Thyroid gland (tissue), 4 donors: ENCODE data around the gene ECEL1. TPM values are rescaled to one million over a fixed set of nuclear protein-coding genes. Genes with fewer than 3 reads are reported as not detected.

Experiments
- DNase-seq, 2 donors: peaks; one replicate each; pipeline ENCODE4 v3.0.0-alpha.2; 2019
- H3K27ac ChIP-seq, 3 donors: fragments of 200-600 bp; sonication (generic); 1 replicate in 2 of 3; 2 replicates in 1 of 3; pipeline ENCODE4 v1.5.1; 2016 to 2019; ENCODE audit warnings: mild to moderate bottlenecking in 1 of 3, moderate library complexity in 1 of 3
- H3K27me3 ChIP-seq: fragments of 200-600 bp; sonication (generic); one replicate; pipeline ENCODE4 v1.5.1; 2019
- H3K36me3 ChIP-seq, 2 donors: fragments of 200-600 bp; sonication (generic); one replicate each; pipeline ENCODE4 v1.5.1; 2016 to 2019
- H3K4me1 ChIP-seq, 2 donors: fragments of 200-600 bp; sonication (generic); one replicate each; pipeline ENCODE4 v1.5.1; 2017 to 2019
- H3K4me3 ChIP-seq, 3 donors: fragments of 200-600 bp; sonication (generic); replicated peaks in 1 of 3; 1 replicate in 2 of 3; 2 replicates in 1 of 3; pipeline ENCODE4 v1.5.1; 2016; ENCODE audit warnings: mild to moderate bottlenecking in 1 of 3
- H3K9me3 ChIP-seq: fragments of 200-600 bp; sonication (generic); one replicate; pipeline ENCODE4 v1.5.1; 2017
- CTCF ChIP-seq, 6 experiments: fragments of 200-600 bp in 3 of 6; fragments of 450-650 bp in 3 of 6; sonication (generic) in 3 of 6; IDR thresholded peaks; one replicate each; pipeline ENCODE4 v1.5.1; 2016 to 2019; ENCODE audit warnings: antibody characterized with exemption in 6 of 6, mild to moderate bottlenecking in 2 of 6, inconsistent platforms in 1 of 6, moderate library complexity in 1 of 6
- POLR2A ChIP-seq, 2 donors: fragments of 450-650 bp; IDR thresholded peaks; one replicate each; pipeline ENCODE4 v1.6.1; 2017; ENCODE audit warnings: antibody characterized with exemption in 2 of 2, mild to moderate bottlenecking in 2 of 2, moderate library complexity in 1 of 2
- WGBS, 2 donors: methylation state at CpG; one replicate each; pipeline ENCODE4 v1.1.5; 2017; 5-methylcytosine and 5-hydroxymethylcytosine counted together
- intact Hi-C: fragments of 100-400 bp; cut with DNase I; formaldehyde crosslinking; loops from one replicate; pipeline ENCODE4 v1.15.1; 2023
- total RNA-seq, 4 donors: library from RNA; depleted of rRNA; stranded (reverse); fragments of >200 nt; gene quantifications; one replicate each; pipeline ENCODE4 v1.2.3, GENCODE V29; 2016

The ECEL1 gene
- total RNA-seq, 4 donors from 2014 or later = 0.11 to 1.5 (median 1.2) TPM

DNA sequence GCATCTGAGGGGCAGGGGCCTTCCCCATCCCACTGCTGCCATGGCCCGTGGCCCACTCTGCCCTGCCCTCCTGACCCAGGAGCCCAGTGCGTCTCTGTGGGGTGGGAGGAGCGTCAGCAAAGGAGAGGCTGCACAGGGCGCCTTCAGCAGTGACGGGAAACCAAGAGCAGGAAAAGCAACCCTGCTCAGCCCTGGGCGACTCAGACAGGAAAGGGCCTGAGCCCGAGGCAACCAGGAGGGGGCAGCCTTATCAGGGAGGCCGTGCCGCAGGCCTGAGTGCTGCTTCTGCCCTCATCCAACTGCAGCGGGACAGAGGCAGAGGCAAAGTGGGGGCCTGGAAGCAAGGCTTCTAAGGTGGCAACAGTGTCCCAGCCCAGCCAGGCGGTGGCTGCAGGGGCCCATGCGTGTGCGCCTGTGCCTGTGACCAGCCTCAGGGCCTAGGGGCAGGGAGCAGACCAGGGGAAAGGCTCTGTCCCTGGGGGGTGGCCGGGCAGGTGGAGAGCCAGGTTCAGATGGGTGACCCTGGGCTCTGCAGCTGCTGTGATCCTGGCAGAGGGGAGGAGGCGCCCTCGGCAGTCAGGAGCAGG is 54.9 kb downstream of the ECEL1 start:
- H3K27ac ChIP-seq = no peak overlapping the region
- WGBS, 2 donors = 76 to 80% methylated on average over 9 to 13 of the region's 16 CpGs
- peaks cover 0 to 8% of the 10 kb centered on the region in 2 donors for H3K4me1 ChIP-seq
- no peak for DNase-seq
- H3K27me3 ChIP-seq = no peaks in the 10 kb centered on the region
- no peaks in the 10 kb centered on the region for H3K36me3 ChIP-seq
- intact Hi-C loops = no loop called here
- no peak overlapping the region for H3K4me3 ChIP-seq
- TF ChIP-seq CTCF (IDR thresholded peaks at IDR 0.05) = no peak
- TF ChIP-seq POLR2A (IDR thresholded peaks at IDR 0.05) = no peak
- no peaks in the 10 kb centered on the region for H3K9me3 ChIP-seq

- no peak for DNase-seq
- no peak overlapping the region for H3K27ac ChIP-seq
- 82 to 85% methylated on average over 4 to 7 of the region's 16 CpGs for WGBS, 2 donors
These were observed 55.7 kb downstream of the ECEL1 start for GRCh38 chr2:232431705-232432590.

More at GRCh38 chr2:232431705-232432590, 55.7 kb downstream of the ECEL1 start:
- H3K4me3 ChIP-seq = no peak overlapping the region
- H3K4me1 ChIP-seq = peaks cover 0 to 8% of the 10 kb centered on the region in 2 donors
- H3K36me3 ChIP-seq = no peaks in the 10 kb centered on the region
- no peaks in the 10 kb centered on the region for H3K9me3 ChIP-seq
- no peaks in the 10 kb centered on the region for H3K27me3 ChIP-seq
- TF ChIP-seq POLR2A (IDR thresholded peaks at IDR 0.05) (no peak), CTCF (IDR thresholded peaks at IDR 0.05) (no peak)
- intact Hi-C loops = no loop called here

Other genes with a start within 250 kb of the ECEL1 start
- not detected for gene ALPP, start 109.1 kb downstream of the ECEL1 start, total RNA-seq
- gene ALPG, start 81.0 kb downstream of the ECEL1 start, total RNA-seq = not detected
- gene ALPI, start 31.7 kb downstream of the ECEL1 start, total RNA-seq = not detected
- not detected for gene PRSS56, start 32.6 kb upstream of the ECEL1 start, total RNA-seq
- gene CHRND, start 38.3 kb upstream of the ECEL1 start, total RNA-seq = not detected
- not detected for gene CHRNG, start 51.9 kb upstream of the ECEL1 start, total RNA-seq
- gene TIGD1, start 62.7 kb upstream of the ECEL1 start, total RNA-seq = 10 to 100 TPM in 1 of 4 donors, 1 to 10 TPM in 3; 6.7 to 11.6 (median 6.9) TPM
- 10 to 100 TPM; 50.7 to 59.6 (median 54.4) TPM for gene EIF4E2, start 62.9 kb upstream of the ECEL1 start, total RNA-seq
- gene EFHD1, start 145.8 kb upstream of the ECEL1 start, total RNA-seq = 10 to 100 TPM in 3 of 4 donors, 1 to 10 TPM in 1; 6.9 to 17.5 (median 14.8) TPM
- gene GIGYF2, start 209.5 kb upstream of the ECEL1 start, total RNA-seq = 100 to 1,000 TPM in 2 of 4 donors, 10 to 100 TPM in 2; 88.7 to 138 (median 101) TPM